Prostate gland (tissue), 2 donors: ENCODE data around the gene LRSAM1. TPM values are rescaled to one million over a fixed set of nuclear protein-coding genes. Genes with fewer than 3 reads are reported as not detected.

Experiments used
- DNase-seq: peaks from one replicate; pipeline ENCODE4 v3.0.0-alpha.2; 2019; ENCODE audit warnings: low spot score
- H3K27ac ChIP-seq, 2 donors: fragments of 200-600 bp; sonication (generic); 2 replicates each; pipeline ENCODE4 v1.5.1; 2017 to 2019
- H3K27me3 ChIP-seq: fragments of 200-600 bp; sonication (generic); replicated peaks from 2 replicates; pipeline ENCODE4 v1.5.1; 2019; ENCODE audit not compliant: insufficient read depth
- H3K36me3 ChIP-seq, 2 donors: fragments of 200-600 bp; sonication (generic); 1 replicate in 1 of 2; 2 replicates in 1 of 2; pipeline versions ENCODE4 v1.5.1 to v1.8.1; 2017 to 2019
- H3K4me1 ChIP-seq: fragments of 200-600 bp; sonication (generic); replicated peaks from 2 replicates; pipeline ENCODE4 v1.5.1; 2019
- H3K4me3 ChIP-seq, 2 donors: fragments of 200-600 bp; sonication (generic); 2 replicates each; pipeline ENCODE4 v1.5.1; 2017 to 2019
- H3K9me3 ChIP-seq: fragments of 200-600 bp; sonication (generic); 2 replicates; pipeline ENCODE4 v1.5.1; 2017
- POLR2A ChIP-seq: fragments of 450-650 bp; IDR thresholded peaks from one replicate; pipeline ENCODE4 v1.6.1; 2016; ENCODE audit warnings: antibody characterized with exemption, mild to moderate bottlenecking
- POLR2AphosphoS5 ChIP-seq: sonication (generic); formaldehyde crosslinking; IDR thresholded peaks from one replicate; pipeline ENCODE4 v1.6.1; 2017; ENCODE audit warnings: antibody characterized with exemption
- WGBS: methylation state at CpG from one replicate; pipeline ENCODE4 v1.1.5; 2018; 5-methylcytosine and 5-hydroxymethylcytosine counted together
- intact Hi-C: fragments of 100-400 bp; cut with DNase I; formaldehyde crosslinking; loops from one replicate; pipeline ENCODE4 v1.14.2; 2022
- total RNA-seq, 2 donors: library from RNA; depleted of rRNA; stranded (reverse); fragments of >200 nt; gene quantifications; one replicate each; pipeline ENCODE4 v1.1.0, GENCODE V29; 2016
- TF ChIP-seq, protein P1 (sequence below), 4 experiments: fragments of 200-600 bp in 2 of 4; fragments of 450-650 bp in 2 of 4; sonication (generic) in 2 of 4; IDR thresholded peaks; 1 replicate in 3 of 4; 2 replicates in 1 of 4; pipeline ENCODE4 v1.5.1; 2016 to 2019; ENCODE audit warnings: antibody characterized with exemption in 4 of 4, mild to moderate bottlenecking in 2 of 4, moderate library complexity in 2 of 4

The LRSAM1 gene
- total RNA-seq, 2 donors from 2014 or later, result 14.8 to 30.5 TPM

DNA sequence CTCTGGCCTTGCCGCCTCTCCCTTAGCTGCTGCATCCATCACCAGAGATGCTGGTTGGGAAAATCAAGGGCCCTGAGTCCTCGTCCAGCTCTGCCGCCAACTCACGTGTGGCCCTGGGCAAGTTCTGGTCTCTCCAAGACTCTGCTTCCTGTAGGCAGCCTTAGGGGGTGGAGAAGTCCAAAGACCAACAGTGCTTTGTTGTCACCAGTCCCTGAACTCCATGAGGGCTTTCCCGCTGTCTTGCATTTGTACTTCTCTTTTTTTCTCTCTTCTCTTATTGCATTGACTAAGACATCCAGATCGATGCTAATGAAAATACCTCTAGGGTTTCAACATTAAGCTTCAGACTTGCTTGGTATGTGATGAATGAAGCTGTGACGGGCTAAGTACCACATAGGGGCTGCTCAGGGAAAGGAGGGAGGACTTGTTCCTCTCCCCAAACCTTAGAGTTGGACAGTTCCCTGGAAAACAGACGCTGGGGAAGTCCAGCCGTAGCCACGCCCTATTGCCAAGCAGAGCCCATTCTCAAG lies 97.1 kb downstream of the LRSAM1 start:
- Histone ChIP-seq H3K27ac (peak overlapping the region in 1 of 2 donors; percentile 8), H3K9me3 (no peaks in the 10 kb centered on the region), H3K36me3 (no peaks in the 10 kb centered on the region), H3K27me3 (no peaks in the 10 kb centered on the region), H3K4me3 (no peak overlapping the region), H3K4me1 (peaks cover 29% of the 10 kb centered on the region)
- WGBS, result 81% methylated on average over 10 of the region's 10 CpGs
- TF ChIP-seq, protein P1, sequence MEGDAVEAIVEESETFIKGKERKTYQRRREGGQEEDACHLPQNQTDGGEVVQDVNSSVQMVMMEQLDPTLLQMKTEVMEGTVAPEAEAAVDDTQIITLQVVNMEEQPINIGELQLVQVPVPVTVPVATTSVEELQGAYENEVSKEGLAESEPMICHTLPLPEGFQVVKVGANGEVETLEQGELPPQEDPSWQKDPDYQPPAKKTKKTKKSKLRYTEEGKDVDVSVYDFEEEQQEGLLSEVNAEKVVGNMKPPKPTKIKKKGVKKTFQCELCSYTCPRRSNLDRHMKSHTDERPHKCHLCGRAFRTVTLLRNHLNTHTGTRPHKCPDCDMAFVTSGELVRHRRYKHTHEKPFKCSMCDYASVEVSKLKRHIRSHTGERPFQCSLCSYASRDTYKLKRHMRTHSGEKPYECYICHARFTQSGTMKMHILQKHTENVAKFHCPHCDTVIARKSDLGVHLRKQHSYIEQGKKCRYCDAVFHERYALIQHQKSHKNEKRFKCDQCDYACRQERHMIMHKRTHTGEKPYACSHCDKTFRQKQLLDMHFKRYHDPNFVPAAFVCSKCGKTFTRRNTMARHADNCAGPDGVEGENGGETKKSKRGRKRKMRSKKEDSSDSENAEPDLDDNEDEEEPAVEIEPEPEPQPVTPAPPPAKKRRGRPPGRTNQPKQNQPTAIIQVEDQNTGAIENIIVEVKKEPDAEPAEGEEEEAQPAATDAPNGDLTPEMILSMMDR (IDR thresholded peaks at IDR 0.05), result no peak
- TF ChIP-seq POLR2AphosphoS5, result no peak
- TF ChIP-seq POLR2A, result no peak
- intact Hi-C loops, result no loop called here
- DNase-seq, result no peak

DNA sequence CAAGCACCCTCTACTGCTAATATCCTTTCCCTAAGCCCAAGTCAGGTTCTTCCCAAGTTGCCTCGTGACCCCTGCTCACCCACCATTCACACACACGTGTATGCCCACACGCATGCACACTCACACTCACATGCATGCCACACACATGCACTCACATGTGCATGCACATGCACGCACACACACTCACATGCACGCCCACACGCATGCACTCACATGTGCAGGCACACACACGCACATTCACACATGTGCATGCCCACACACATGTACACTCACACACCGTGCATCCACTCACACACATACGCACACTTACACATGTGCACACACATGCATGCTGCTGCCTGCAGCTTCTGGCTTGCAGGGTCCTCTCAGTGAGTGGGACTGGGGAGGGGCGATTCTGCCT lies 97.9 kb downstream of the LRSAM1 start:
- DNase-seq, result no peak

DNA sequence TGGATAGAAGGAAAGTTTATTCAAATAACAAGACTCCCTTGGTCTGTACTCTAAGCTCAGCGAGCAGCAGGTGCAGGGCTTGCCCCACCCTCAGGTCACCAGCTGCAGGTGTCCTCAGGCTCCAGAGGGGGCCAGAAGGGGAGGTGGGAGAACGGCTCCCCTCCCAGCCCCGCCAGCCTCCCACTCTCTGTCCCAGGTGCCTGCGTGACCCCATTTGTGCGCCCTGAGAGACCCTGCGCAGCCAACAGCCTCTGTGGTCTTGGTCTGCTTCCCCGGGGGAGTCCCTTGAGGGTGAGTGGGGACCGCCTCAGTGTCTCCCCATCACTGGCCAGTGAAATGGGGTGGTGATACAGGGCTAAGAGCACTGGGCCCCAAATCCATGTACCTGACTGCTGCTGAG lies 98.4 kb downstream of the LRSAM1 start:
- peaks cover 16% of the 10 kb centered on the region for H3K4me1 ChIP-seq

More for the DNA sequence above, 97.9 kb downstream of the LRSAM1 start:
- WGBS, result 89% methylated on average over 10 of the region's 10 CpGs
- intact Hi-C loops, result no loop called here
- TF ChIP-seq POLR2AphosphoS5 (no peak), POLR2A (no peak)
- TF ChIP-seq, protein P1 (IDR thresholded peaks at IDR 0.05), result no peak
- Histone ChIP-seq H3K9me3 (no peaks in the 10 kb centered on the region), H3K27me3 (no peaks in the 10 kb centered on the region), H3K27ac (no peak overlapping the region), H3K4me1 (peaks cover 21% of the 10 kb centered on the region), H3K4me3 (no peak overlapping the region), H3K36me3 (no peaks in the 10 kb centered on the region)

DNA sequence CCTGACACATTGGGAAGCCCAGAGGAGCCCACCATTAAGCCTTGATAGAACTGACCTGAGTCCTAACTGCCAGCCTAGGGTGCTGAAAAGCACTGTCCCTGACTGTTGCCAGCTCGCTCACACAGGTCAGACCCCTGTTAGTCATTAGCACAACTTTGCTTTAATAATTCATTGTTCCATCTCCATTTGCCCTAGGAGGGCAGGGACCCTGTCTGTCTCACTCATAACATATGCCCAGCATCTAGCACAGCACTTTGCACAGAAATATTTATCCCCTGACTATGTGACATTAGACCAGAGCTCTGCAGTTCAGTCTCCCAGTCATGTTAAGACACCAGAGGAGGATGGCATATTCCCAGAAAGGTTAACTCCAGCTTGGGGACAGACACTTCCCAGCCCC lies 99.0 kb downstream of the LRSAM1 start:
- TF ChIP-seq, protein P1 (IDR thresholded peaks at IDR 0.05), result no peak
- TF ChIP-seq POLR2A (no peak), POLR2AphosphoS5 (no peak)
- DNase-seq, result no peak
- 100% methylated on average over 1 of the region's 1 CpG for WGBS
- peaks cover 11% of the 10 kb centered on the region for H3K4me1 ChIP-seq
- intact Hi-C loops, result no loop called here
- no peaks in the 10 kb centered on the region for H3K9me3 ChIP-seq
- no peak overlapping the region for H3K4me3 ChIP-seq
- peak overlapping the region in 1 of 2 donors; percentile 49 for H3K27ac ChIP-seq
- H3K27me3 ChIP-seq, result no peaks in the 10 kb centered on the region
- H3K36me3 ChIP-seq, result no peaks in the 10 kb centered on the region

More for the DNA sequence above, 98.4 kb downstream of the LRSAM1 start:
- intact Hi-C loops, result no loop called here
- DNase-seq, result no peak
- H3K27ac ChIP-seq, result peak overlapping the region in 1 of 2 donors; percentile 1
- no peak overlapping the region for H3K4me3 ChIP-seq
- no peaks in the 10 kb centered on the region for H3K9me3 ChIP-seq
- no peaks in the 10 kb centered on the region for H3K36me3 ChIP-seq
- H3K27me3 ChIP-seq, result no peaks in the 10 kb centered on the region
- 80% methylated on average over 8 of the region's 8 CpGs for WGBS
- TF ChIP-seq POLR2AphosphoS5 (no peak), POLR2A (no peak)
- TF ChIP-seq, protein P1 (IDR thresholded peaks at IDR 0.05), result no peak

DNA sequence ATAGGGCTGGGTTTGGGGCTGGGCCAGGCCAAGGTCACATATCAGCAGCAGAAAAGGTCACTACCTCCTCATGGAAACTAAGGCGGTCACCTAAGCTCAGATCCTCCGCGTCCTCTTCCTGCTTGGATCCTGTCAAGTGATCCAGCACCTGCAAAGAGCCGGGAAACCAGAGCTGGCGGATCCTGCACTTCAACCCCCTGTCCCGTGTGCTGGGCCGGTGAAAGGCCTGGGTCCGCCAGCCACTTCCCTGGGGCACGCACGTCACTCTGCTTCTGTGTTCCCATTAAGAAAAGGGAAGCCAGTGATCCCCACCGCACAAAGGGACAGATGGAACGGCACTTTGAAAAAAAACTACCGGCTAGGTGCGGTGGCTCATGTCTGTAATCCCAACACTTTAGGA lies 99.4 kb downstream of the LRSAM1 start:
- no peak for DNase-seq
- 69% methylated on average over 14 of the region's 14 CpGs for WGBS
- Histone ChIP-seq H3K4me1 (peaks cover 13% of the 10 kb centered on the region), H3K36me3 (no peaks in the 10 kb centered on the region), H3K27ac (peak overlapping the region in 1 of 2 donors; percentile 49), H3K27me3 (no peaks in the 10 kb centered on the region), H3K4me3 (no peak overlapping the region), H3K9me3 (no peaks in the 10 kb centered on the region)
- intact Hi-C loops, result no loop called here
- TF ChIP-seq POLR2AphosphoS5 (no peak), POLR2A (no peak)
- TF ChIP-seq, protein P1 (IDR thresholded peaks at IDR 0.05), result no peak
